Measurements from ENCODE around the gene TMOD1.

DNA sequence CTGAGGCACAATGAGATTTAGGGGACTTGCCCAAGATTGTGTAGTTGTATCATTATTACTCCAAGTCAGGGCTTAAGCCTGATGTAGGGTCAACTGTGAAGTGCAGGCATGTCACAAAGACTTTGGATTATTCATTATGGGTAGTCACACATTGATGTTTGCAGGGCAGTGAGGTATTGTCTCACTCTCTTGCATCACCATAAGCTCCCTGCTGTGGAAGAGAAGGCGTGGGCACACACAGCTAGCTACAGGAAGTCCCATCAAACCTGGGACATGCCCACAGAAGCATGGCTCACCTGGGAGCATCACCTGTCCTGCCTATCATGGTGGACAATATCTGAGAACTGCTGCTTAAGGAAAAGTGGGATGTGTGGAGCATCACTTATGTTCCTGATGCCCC lies 42.1 kb downstream of the TMOD1 start:
- TF ChIP-seq CTCF (IDR thresholded peaks at IDR 0.05) (no peak), POLR2A (IDR thresholded peaks at IDR 0.05) (no peak)

Data from testis (tissue), 2 donors.